ENCODE measurements around the gene ZNF200. TPM values are rescaled to one million over a fixed set of nuclear protein-coding genes. Genes with fewer than 3 reads are reported as not detected.

The ZNF200 gene
- total RNA-seq, 1 donor from 2014 or later = 8.6 TPM

DNA sequence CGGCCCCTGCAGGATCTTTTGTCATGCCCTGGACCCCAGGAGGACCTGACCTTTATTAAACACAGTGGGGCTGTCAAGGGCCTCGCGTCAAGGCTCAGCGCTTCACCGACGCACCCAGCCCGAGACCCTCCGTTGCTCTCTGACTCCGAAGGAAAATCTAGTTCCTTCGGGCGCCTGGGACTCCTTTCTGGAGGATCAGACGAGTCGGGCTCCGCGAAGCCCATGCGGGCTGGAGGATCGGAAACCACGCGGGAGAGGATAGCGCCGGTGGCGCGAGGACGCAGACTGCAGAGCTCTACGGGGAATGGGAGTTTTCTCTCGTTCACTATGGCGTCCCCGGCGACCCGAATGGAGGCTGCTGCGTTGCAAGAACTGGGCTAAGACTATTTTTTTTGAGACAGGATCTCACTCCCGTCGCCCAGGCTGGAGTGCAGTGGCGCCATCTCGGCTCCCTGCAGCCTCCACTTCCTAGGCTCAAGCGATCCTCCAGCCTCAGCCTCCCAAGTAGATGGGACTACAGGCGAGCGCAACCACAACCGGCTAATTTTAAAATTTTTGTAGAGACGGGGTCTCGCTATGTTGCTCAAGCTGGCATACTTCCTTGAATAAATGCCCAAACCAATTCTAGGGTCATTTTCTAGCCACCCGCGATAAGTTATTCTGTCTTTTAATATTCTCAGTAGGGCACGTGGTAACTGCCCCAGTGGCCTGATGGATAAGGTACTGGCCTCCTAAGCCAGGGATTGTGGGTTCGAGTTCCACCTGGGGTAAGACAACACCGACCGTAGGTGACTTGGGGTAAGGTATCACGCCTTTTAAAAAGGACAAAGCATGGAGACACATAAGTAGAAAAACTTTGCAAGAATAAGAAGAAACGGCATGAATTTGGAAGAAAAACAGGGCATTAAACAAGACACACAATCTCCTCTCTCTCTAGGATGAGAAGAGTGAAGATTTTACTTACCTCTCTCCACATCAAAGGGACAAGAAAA, 41.4 kb downstream of the ZNF200 start:
- Mint-ChIP-seq H3K27ac (no peak overlapping the region), H3K36me3 (no peaks in the 10 kb centered on the region), H3K27me3 (ENCODE audit: low read depth) (peaks cover 87% of the 10 kb centered on the region), H3K4me3 (no peak overlapping the region), H3K4me1 (peaks cover 10% of the 10 kb centered on the region), H3K9me3 (no peaks in the 10 kb centered on the region)
- no peak for DNase-seq (ENCODE audit: low spot score in 2 of 2, unreplicated experiment in 2 of 2)
- no peak for TF ChIP-seq CTCF (IDR thresholded peaks at IDR 0.05; ENCODE audit: unreplicated experiment)

GRCh38 chr16:3192476-3193019, 42.4 kb downstream of the ZNF200 start:
- peaks cover 91% of the 10 kb centered on the region for H3K27me3 Mint-ChIP-seq (ENCODE audit: low read depth)
- no peaks in the 10 kb centered on the region for H3K36me3 Mint-ChIP-seq
- H3K4me1 Mint-ChIP-seq = peaks cover 12% of the 10 kb centered on the region
- no peak overlapping the region for H3K4me3 Mint-ChIP-seq
- H3K27ac Mint-ChIP-seq = no peak overlapping the region
- DNase-seq (ENCODE audit: low spot score in 2 of 2, unreplicated experiment in 2 of 2) = no peak
- TF ChIP-seq CTCF (IDR thresholded peaks at IDR 0.05; ENCODE audit: unreplicated experiment) = no peak
- H3K9me3 Mint-ChIP-seq = no peaks in the 10 kb centered on the region

GRCh38 chr16:3190949-3191353, 44.0 kb downstream of the ZNF200 start:
- Mint-ChIP-seq H3K27ac (no peak overlapping the region), H3K9me3 (no peaks in the 10 kb centered on the region), H3K27me3 (ENCODE audit: low read depth) (peaks cover 97% of the 10 kb centered on the region), H3K4me1 (peaks cover 12% of the 10 kb centered on the region), H3K36me3 (no peaks in the 10 kb centered on the region), H3K4me3 (peak overlapping the region; percentile 47)
- no peak for TF ChIP-seq CTCF (IDR thresholded peaks at IDR 0.05; ENCODE audit: unreplicated experiment)
- DNase-seq (ENCODE audit: low spot score in 2 of 2, unreplicated experiment in 2 of 2) = no peak

- peak overlapping the region; percentile 80 for H3K4me3 Mint-ChIP-seq
- no peaks in the 10 kb centered on the region for H3K36me3 Mint-ChIP-seq
- peak overlapping the region; percentile 43 for H3K27ac Mint-ChIP-seq
- H3K27me3 Mint-ChIP-seq (ENCODE audit: low read depth) = peaks cover 94% of the 10 kb centered on the region
- no peaks in the 10 kb centered on the region for H3K9me3 Mint-ChIP-seq
- peaks cover 12% of the 10 kb centered on the region for H3K4me1 Mint-ChIP-seq
- no peak for TF ChIP-seq CTCF (IDR thresholded peaks at IDR 0.05; ENCODE audit: unreplicated experiment)
- no peak for DNase-seq (ENCODE audit: low spot score in 2 of 2, unreplicated experiment in 2 of 2)
Measured at GRCh38 chr16:3189869-3190268, 45.1 kb downstream of the ZNF200 start.

DNA sequence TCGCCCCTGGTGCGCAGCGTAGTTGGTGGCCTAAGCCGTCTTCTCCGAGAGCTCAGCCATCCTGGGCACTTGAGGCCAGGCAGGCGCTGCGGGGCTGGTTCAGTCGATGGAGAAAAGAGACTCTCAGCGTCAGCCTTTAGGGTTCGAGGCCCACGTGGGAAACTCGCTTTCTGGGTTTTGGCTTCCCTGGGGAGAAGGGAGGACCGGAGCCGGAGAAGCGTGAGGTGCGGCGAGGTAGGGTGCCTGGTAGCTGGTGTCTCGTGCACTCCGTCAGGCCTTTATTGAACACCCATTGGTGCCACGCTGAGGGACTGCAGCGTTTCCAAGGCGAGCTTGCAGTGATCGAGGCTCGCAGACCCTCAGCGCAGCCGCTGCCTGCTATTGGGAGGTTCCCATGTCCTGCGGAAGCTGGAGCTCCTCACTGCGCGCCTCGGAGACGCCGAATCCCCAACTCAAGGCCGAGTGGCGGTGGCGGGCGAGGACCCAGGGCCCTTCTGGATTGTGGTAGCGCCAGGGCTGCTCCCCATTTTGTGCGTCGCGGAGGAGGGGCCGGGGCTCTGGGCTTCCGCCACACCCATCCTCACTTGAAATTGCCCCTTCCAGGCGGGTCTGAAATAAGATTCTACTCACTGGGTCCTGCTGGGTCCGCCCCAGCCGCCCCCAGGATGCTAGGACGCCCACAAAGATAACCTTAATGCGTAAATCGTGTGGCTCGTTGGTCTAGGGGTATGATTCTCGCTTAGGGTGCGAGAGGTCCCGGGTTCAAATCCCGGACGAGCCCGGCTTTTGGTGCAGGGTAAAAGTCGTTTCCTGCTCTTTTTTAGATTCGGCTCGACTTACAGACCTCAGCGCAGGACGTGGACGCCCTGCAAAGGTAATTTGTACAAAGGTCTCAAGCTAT, 45.8 kb downstream of the ZNF200 start:
- peaks cover 94% of the 10 kb centered on the region for H3K27me3 Mint-ChIP-seq (ENCODE audit: low read depth)
- H3K27ac Mint-ChIP-seq = no peak overlapping the region
- H3K4me1 Mint-ChIP-seq = peaks cover 12% of the 10 kb centered on the region
- TF ChIP-seq CTCF (IDR thresholded peaks at IDR 0.05; ENCODE audit: unreplicated experiment) = no peak
- DNase-seq (ENCODE audit: low spot score in 2 of 2, unreplicated experiment in 2 of 2) = peak in 1 of 2 experiments; percentile 56
- H3K36me3 Mint-ChIP-seq = no peaks in the 10 kb centered on the region
- no peaks in the 10 kb centered on the region for H3K9me3 Mint-ChIP-seq
- peak overlapping the region; percentile 80 for H3K4me3 Mint-ChIP-seq
